BLaER1 (cell line): ENCODE data around the gene NPC1L1.

ENCODE experiments used
- H3K27ac ChIP-seq: shearing (Covaris generic); formaldehyde crosslinking; 2 replicates; pipeline ENCODE4 v1.8.1; 2022
- H3K27me3 ChIP-seq: shearing (Covaris generic); formaldehyde crosslinking; 2 replicates; pipeline ENCODE4 v1.8.1; 2022
- H3K36me3 ChIP-seq: shearing (Covaris generic); formaldehyde crosslinking; 2 replicates; pipeline ENCODE4 v1.8.1; 2022
- H3K4me1 ChIP-seq: shearing (Covaris generic); formaldehyde crosslinking; 2 replicates; pipeline ENCODE4 v1.8.1; 2022
- H3K4me2 ChIP-seq: shearing (Covaris generic); formaldehyde crosslinking; 2 replicates; pipeline ENCODE4 v1.8.1; 2022
- H3K4me3 ChIP-seq: shearing (Covaris generic); formaldehyde crosslinking; 2 replicates; pipeline ENCODE4 v1.8.1; 2022
- H3K9ac ChIP-seq: shearing (Covaris generic); formaldehyde crosslinking; 2 replicates; pipeline ENCODE4 v1.8.1; 2022
- H3K9me3 ChIP-seq: shearing (Covaris generic); formaldehyde crosslinking; 2 replicates; pipeline ENCODE4 v1.8.1; 2022
- H4K20me1 ChIP-seq: shearing (Covaris generic); formaldehyde crosslinking; 2 replicates; pipeline ENCODE4 v1.8.1; 2022
- Cebpa-rat ChIP-seq: shearing (Covaris generic); IDR thresholded peaks from 2 replicates; pipeline ENCODE4 v1.8.1; 2022

Gene NPC1L1

DNA sequence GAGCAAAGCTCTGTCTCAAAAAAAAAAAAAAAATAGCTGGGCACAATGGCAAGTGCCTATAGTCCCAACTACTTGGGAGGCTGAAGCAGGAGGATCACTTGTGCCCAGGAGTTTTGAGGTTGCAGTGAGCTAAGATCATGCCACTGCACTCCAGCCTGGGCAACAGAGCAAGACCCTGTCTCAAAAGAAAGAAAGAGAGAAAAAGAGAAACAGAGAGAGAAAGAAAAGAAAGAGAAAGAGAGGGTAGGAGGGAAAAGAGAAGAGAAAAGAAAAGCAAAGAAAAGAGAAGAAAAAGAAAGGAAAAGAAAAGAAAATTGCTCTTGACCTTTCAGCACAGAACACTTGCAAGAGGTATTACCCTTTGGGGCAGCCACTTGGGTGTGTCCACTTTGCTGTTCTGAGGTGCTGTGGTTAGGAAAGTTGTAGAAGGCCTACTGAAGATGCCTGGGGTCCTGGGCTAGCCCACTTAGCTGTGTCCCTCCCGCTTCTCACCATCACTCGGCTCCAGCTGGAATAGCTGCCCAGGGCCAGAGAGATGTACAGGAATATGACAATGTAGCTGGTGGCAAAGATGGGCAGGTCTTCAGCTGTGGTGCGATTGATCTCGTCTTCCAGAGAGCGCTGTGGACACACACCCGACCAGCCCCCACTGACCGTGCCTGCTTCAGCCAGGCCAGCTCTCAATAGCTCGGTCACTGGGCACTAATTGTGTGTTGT lies 5.6 kb downstream of the NPC1L1 start:
- no peak overlapping the region for H3K9ac ChIP-seq
- no peak overlapping the region for H3K4me2 ChIP-seq
- H4K20me1 ChIP-seq = no peaks in the 10 kb centered on the region
- TF ChIP-seq Cebpa-rat = no peak
- no peaks in the 10 kb centered on the region for H3K27me3 ChIP-seq
- H3K27ac ChIP-seq = no peak overlapping the region
- no peaks in the 10 kb centered on the region for H3K9me3 ChIP-seq
- no peaks in the 10 kb centered on the region for H3K36me3 ChIP-seq
- peaks cover 11% of the 10 kb centered on the region for H3K4me1 ChIP-seq
- H3K4me3 ChIP-seq = no peak overlapping the region

- no peak for TF ChIP-seq Cebpa-rat
- peak overlapping the region; percentile 7; the same call in 1 of the 2 replicates for H3K4me2 ChIP-seq
- H3K27ac ChIP-seq = no peak overlapping the region
These were observed 6.6 kb downstream of the NPC1L1 start for GRCh38 chr7:44534501-44534900.

DNA sequence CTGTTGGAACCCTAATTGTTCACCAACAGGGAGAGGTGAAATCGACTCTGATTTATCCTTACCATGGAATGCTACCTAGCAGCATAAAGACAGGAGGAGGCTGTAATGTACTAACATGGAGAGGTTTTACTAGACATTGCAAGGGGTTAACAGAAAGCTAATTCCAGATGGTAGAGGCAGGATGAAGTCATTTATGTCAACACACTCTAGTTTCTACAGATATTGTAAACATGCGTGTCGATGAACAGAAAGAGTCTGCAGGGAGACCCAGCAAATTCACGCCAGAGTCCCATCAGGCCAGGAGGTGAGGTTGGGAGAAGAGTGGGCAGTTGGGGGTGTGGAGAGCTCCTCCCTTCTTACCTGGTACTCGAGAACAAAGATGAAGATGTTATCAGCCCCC lies 7.0 kb downstream of the NPC1L1 start:
- Histone ChIP-seq H3K4me3 (no peak overlapping the region), H4K20me1 (no peaks in the 10 kb centered on the region), H3K4me2 (no peak overlapping the region), H3K9ac (no peak overlapping the region), H3K4me1 (peaks cover 12% of the 10 kb centered on the region), H3K9me3 (no peaks in the 10 kb centered on the region), H3K27me3 (no peaks in the 10 kb centered on the region), H3K27ac (no peak overlapping the region), H3K36me3 (no peaks in the 10 kb centered on the region)
- no peak for TF ChIP-seq Cebpa-rat

More at GRCh38 chr7:44534501-44534900, 6.6 kb downstream of the NPC1L1 start:
- Histone ChIP-seq H3K9ac (no peak overlapping the region), H3K4me1 (peaks cover 12% of the 10 kb centered on the region), H3K4me3 (no peak overlapping the region), H4K20me1 (no peaks in the 10 kb centered on the region), H3K27me3 (no peaks in the 10 kb centered on the region), H3K9me3 (no peaks in the 10 kb centered on the region), H3K36me3 (no peaks in the 10 kb centered on the region)

DNA sequence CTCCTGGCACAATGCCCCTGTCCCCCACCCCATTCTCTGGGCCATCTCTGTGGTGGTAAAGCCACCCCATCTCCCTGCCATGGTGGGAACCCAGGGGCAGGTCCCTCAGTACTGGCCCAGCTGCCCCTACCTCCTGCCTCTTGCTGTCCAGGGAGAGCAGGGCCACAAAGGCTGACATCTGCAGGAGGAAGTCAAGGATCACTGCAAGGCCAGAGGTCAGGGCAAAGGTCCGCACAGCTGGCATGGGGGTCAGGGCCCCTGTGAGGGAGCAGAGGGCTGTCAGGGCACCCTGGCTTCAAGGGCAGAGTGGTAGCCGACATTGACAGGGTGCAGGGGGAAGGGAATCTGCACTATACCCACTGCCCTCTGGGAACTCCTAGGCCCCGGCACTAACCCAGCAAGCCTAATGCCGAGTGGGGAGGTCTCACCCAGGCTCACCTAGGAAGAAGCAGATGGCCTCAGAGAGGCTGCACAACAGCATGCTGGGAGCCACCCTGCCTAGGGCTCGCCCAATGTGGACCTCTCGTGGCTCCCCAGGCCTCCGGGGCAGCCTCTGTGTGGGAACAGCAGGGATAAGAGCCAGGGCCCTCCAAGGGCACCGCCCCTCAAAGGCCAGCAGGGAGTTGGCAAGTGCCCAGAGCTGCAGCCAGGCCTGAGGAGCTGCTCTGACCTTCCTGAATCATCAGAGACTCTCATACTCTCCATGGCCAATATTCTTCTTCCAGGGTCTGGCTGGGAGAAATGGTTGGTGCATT lies 7.7 kb downstream of the NPC1L1 start:
- no peak for TF ChIP-seq Cebpa-rat
- Histone ChIP-seq H3K9me3 (no peaks in the 10 kb centered on the region; the same call in 1 of the 2 replicates), H3K36me3 (no peaks in the 10 kb centered on the region), H4K20me1 (no peaks in the 10 kb centered on the region), H3K4me2 (no peak overlapping the region), H3K4me3 (no peak overlapping the region), H3K4me1 (peaks cover 12% of the 10 kb centered on the region), H3K27me3 (no peaks in the 10 kb centered on the region), H3K9ac (no peak overlapping the region), H3K27ac (no peak overlapping the region)

DNA sequence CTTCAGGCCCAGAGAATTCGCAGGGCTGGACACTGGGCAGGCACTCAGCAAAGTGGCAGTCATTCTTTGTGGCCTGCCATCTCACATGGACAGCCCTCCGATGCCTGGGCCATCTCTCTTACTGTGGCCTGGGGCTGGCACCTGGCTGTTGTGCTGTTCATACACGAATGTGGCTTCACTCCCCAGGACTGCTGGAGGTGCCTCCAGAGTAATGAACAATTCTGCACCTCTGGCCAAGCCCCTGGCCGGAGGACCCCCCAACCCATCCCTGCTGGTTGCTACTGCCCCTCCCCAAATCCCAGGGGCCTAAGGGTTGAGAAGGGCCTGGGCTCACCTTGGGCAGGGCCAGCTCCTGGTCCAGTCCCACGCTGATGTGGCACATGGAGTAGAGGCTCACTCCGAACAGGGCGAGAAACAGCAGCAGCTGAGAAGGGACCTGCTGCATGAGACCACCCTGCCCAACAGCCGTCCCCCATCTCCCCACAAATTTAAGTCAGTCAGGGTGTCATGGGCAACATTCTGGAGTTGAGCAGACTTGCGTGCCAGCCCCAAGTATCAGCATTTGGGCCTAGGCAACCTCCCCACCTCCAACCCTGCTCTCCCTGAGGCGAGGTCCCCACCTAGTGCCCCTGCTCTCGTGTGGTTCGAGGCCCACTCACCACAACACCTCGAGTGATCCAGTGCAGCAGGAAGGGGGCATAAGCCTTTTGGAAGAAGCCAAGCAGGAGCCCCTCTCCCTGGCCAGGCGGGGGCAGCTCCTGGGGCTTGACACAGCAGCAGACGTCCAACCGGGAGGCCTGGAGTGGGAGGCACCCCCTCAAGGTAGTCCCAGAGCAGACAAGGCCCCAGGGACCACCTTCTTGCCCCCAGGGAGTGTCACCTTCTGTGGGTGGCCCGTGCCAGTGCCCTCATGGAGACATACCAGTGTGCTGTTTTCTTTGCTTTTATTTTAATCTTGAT lies 9.4 kb downstream of the NPC1L1 start:
- Histone ChIP-seq H4K20me1 (no peaks in the 10 kb centered on the region), H3K27me3 (no peaks in the 10 kb centered on the region), H3K4me2 (0 out of 2 replicates have a peak overlapping the region, but pooled peaks have one; percentile 22), H3K4me3 (no peak overlapping the region), H3K9me3 (peaks cover 16% of the 10 kb centered on the region), H3K36me3 (no peaks in the 10 kb centered on the region), H3K27ac (no peak overlapping the region), H3K4me1 (peaks cover 12% of the 10 kb centered on the region), H3K9ac (no peak overlapping the region)
- no peak for TF ChIP-seq Cebpa-rat

GRCh38 chr7:44530990-44531389 lies 10.1 kb downstream of the NPC1L1 start:
- H3K4me2 ChIP-seq = peak overlapping the region; percentile 22

GRCh38 chr7:44524811-44525388 lies 16.2 kb downstream of the NPC1L1 start:
- no peak overlapping the region for H3K27ac ChIP-seq
- no peaks in the 10 kb centered on the region for H4K20me1 ChIP-seq
- no peaks in the 10 kb centered on the region for H3K27me3 ChIP-seq
- H3K4me1 ChIP-seq = no peaks in the 10 kb centered on the region
- no peak overlapping the region for H3K4me2 ChIP-seq
- H3K9ac ChIP-seq = no peak overlapping the region
- H3K9me3 ChIP-seq = peaks cover 43% of the 10 kb centered on the region
- no peak overlapping the region for H3K4me3 ChIP-seq
- no peak for TF ChIP-seq Cebpa-rat
- no peaks in the 10 kb centered on the region for H3K36me3 ChIP-seq

More at GRCh38 chr7:44530990-44531389, 10.1 kb downstream of the NPC1L1 start:
- Histone ChIP-seq H3K9me3 (peaks cover 23% of the 10 kb centered on the region), H4K20me1 (no peaks in the 10 kb centered on the region), H3K36me3 (no peaks in the 10 kb centered on the region), H3K9ac (no peak overlapping the region), H3K4me1 (peaks cover 12% of the 10 kb centered on the region), H3K27me3 (no peaks in the 10 kb centered on the region), H3K4me3 (no peak overlapping the region), H3K27ac (0 out of 2 replicates have a peak overlapping the region, but pooled peaks have one; percentile 3)
- no peak for TF ChIP-seq Cebpa-rat

DNA sequence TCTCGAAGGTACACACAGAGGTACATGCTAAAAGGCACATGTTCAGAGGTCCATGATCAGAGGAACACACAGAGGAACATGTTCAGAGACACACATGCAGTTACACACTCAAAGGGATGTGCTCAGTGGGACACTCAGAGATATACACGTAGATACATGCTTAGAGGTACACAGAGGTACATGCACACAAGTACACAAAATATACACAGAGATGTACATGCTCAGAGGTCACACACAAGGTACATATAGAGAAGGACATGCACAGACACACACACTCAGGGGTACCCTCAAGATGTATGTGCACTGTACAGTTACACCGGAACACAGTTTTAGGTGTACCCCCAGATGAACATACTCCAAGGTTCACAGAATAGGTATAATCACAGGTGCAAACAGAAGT lies 18.8 kb downstream of the NPC1L1 start:
- no peaks in the 10 kb centered on the region for H3K4me1 ChIP-seq
- H4K20me1 ChIP-seq = no peaks in the 10 kb centered on the region
- no peak overlapping the region for H3K9ac ChIP-seq
- H3K27me3 ChIP-seq = no peaks in the 10 kb centered on the region
- H3K36me3 ChIP-seq = no peaks in the 10 kb centered on the region
- H3K9me3 ChIP-seq = peaks cover 34% of the 10 kb centered on the region
- no peak overlapping the region for H3K4me2 ChIP-seq
- no peak overlapping the region for H3K27ac ChIP-seq
- no peak for TF ChIP-seq Cebpa-rat
- no peak overlapping the region for H3K4me3 ChIP-seq
